NT2/D1 (cell line): ENCODE measurements around the gene RUNX1.

Experiments
- DNase-seq: peaks from one replicate; pipeline ENCODE4 v3.0.0-alpha.2; 2011; ENCODE audit warnings: low read depth, low spot score
- H3K27me3 ChIP-seq: 2 replicates; pipeline ENCODE4 v1.6.0; 2011; ENCODE audit warnings: mild to moderate bottlenecking; ENCODE audit not compliant: insufficient read length, insufficient read depth
- H3K36me3 ChIP-seq: 2 replicates; pipeline ENCODE4 v1.6.1; 2011; ENCODE audit warnings: mild to moderate bottlenecking, low read length, mixed read lengths; ENCODE audit not compliant: insufficient read depth, insufficient read length
- H3K4me1 ChIP-seq: 2 replicates; pipeline ENCODE4 v1.5.1; 2011; ENCODE audit not compliant: insufficient read depth, insufficient read length
- H3K4me3 ChIP-seq: 2 replicates; pipeline ENCODE4 v1.5.1; 2011; ENCODE audit warnings: low read depth; ENCODE audit not compliant: insufficient read length
- H3K9ac ChIP-seq: 2 replicates; pipeline ENCODE4 v1.6.0; 2011; ENCODE audit warnings: low read depth; ENCODE audit not compliant: insufficient read length
- H3K9me3 ChIP-seq: 2 replicates; pipeline ENCODE4 v1.5.1; 2011; ENCODE audit warnings: mild to moderate bottlenecking, low read length; ENCODE audit not compliant: insufficient read depth
- SUZ12 ChIP-seq: IDR thresholded peaks from 2 replicates; pipeline ENCODE4 v1.6.1; 2011; ENCODE audit not compliant: insufficient read length, insufficient read depth; ENCODE audit errors: extremely low read depth
- YY1 ChIP-seq: IDR thresholded peaks from 2 replicates; pipeline ENCODE4 v1.6.1; 2011; ENCODE audit not compliant: insufficient read length, insufficient read depth
- ZNF274 ChIP-seq: IDR thresholded peaks from 2 replicates; pipeline ENCODE4 v1.6.1; 2011; ENCODE audit warnings: mild to moderate bottlenecking, low read depth, low read length

The RUNX1 gene

GRCh38 chr21:34991366-34991957 is 57.6 kb downstream of the RUNX1 start:
- no peak overlapping the region for H3K9ac ChIP-seq
- no peak for TF ChIP-seq ZNF274
- no peak for TF ChIP-seq SUZ12
- no peak for TF ChIP-seq YY1
- H3K27me3 ChIP-seq, result peaks cover 24% of the 10 kb centered on the region
- no peak for DNase-seq
- no peaks in the 10 kb centered on the region for H3K36me3 ChIP-seq
- peaks cover 2% of the 10 kb centered on the region for H3K4me1 ChIP-seq
- no peaks in the 10 kb centered on the region for H3K9me3 ChIP-seq
- no peak overlapping the region for H3K4me3 ChIP-seq

GRCh38 chr21:34990842-34991241 is 58.3 kb downstream of the RUNX1 start:
- no peaks in the 10 kb centered on the region for H3K36me3 ChIP-seq
- H3K9ac ChIP-seq, result no peak overlapping the region
- TF ChIP-seq YY1, result no peak
- TF ChIP-seq SUZ12, result no peak
- no peak for TF ChIP-seq ZNF274
- H3K9me3 ChIP-seq, result no peaks in the 10 kb centered on the region
- DNase-seq, result no peak
- no peak overlapping the region for H3K4me3 ChIP-seq
- peaks cover 3% of the 10 kb centered on the region for H3K4me1 ChIP-seq
- peaks cover 24% of the 10 kb centered on the region for H3K27me3 ChIP-seq

- H3K4me1 ChIP-seq, result peaks cover 3% of the 10 kb centered on the region
- H3K4me3 ChIP-seq, result no peak overlapping the region
- H3K9me3 ChIP-seq, result no peaks in the 10 kb centered on the region
- H3K9ac ChIP-seq, result no peak overlapping the region
- peaks cover 26% of the 10 kb centered on the region for H3K27me3 ChIP-seq
- DNase-seq, result no peak
- H3K36me3 ChIP-seq, result no peaks in the 10 kb centered on the region
- TF ChIP-seq ZNF274 (no peak), SUZ12 (no peak), YY1 (no peak)
Measured at GRCh38 chr21:34989337-34990151, 59.6 kb downstream of the RUNX1 start.

- no peaks in the 10 kb centered on the region for H3K9me3 ChIP-seq
- no peak overlapping the region for H3K9ac ChIP-seq
- no peaks in the 10 kb centered on the region for H3K36me3 ChIP-seq
- no peak for TF ChIP-seq SUZ12
- no peak for TF ChIP-seq ZNF274
- TF ChIP-seq YY1, result no peak
- peaks cover 5% of the 10 kb centered on the region for H3K4me1 ChIP-seq
- peaks cover 27% of the 10 kb centered on the region for H3K27me3 ChIP-seq
- no peak overlapping the region for H3K4me3 ChIP-seq
- DNase-seq, result no peak
Measured at GRCh38 chr21:34988625-34989024, 60.5 kb downstream of the RUNX1 start.

- Histone ChIP-seq H3K9ac (no peak overlapping the region), H3K4me3 (no peak overlapping the region), H3K4me1 (peaks cover 6% of the 10 kb centered on the region), H3K36me3 (no peaks in the 10 kb centered on the region), H3K9me3 (no peaks in the 10 kb centered on the region), H3K27me3 (peaks cover 27% of the 10 kb centered on the region)
- no peak for TF ChIP-seq ZNF274
- TF ChIP-seq SUZ12, result no peak
- no peak for TF ChIP-seq YY1
- DNase-seq, result no peak
Measured at GRCh38 chr21:34988139-34988538, 61.0 kb downstream of the RUNX1 start.

- Histone ChIP-seq H3K4me1 (peaks cover 6% of the 10 kb centered on the region), H3K9me3 (no peaks in the 10 kb centered on the region), H3K4me3 (no peak overlapping the region), H3K27me3 (peaks cover 27% of the 10 kb centered on the region), H3K36me3 (no peaks in the 10 kb centered on the region), H3K9ac (no peak overlapping the region)
- no peak for TF ChIP-seq ZNF274
- no peak for TF ChIP-seq SUZ12
- no peak for TF ChIP-seq YY1
- DNase-seq, result no peak
Measured at GRCh38 chr21:34987501-34988072, 61.5 kb downstream of the RUNX1 start.
